IMR-90 (cell line): Measurements from ENCODE around the gene UBTD1. TPM values are rescaled to one million over a fixed set of nuclear protein-coding genes. Genes with fewer than 3 reads are reported as not detected.

Source experiments
- ATAC-seq: fragments of 200-7000 bp; cut with Tn5 transposase; 2 replicates; pipeline ENCODE4 v1.9.1; 2020; ENCODE audit warnings: low read depth, mild to moderate bottlenecking, moderate library complexity
- BruUV-seq: library from RNA; stranded (reverse); fragments of 400-500 nt; replicated peaks from 2 replicates; lab custom pipeline; 2021; lab: Mats Ljungman, UMichigan
- CTCF ChIA-PET: fragments of 300-600 bp; formaldehyde crosslinking; extraction: SDS; loops from one replicate; lab custom pipeline; 2021; ENCODE audit warnings: antibody characterized with exemption; lab: Yijun Ruan, JAX
- POLR2A ChIA-PET: fragments of 300-600 bp; sonication (Branson Sonifier 250); formaldehyde crosslinking; loops from one replicate; lab custom pipeline; 2022; ENCODE audit warnings: antibody characterized with exemption; ENCODE audit not compliant: unreplicated experiment; lab: Charles Lee
- DNase-seq: peaks from one replicate; pipeline ENCODE4 v3.0.0; 2013
- H2AFZ ChIP-seq: replicated peaks from 2 replicates; pipeline ENCODE3; 2013; ENCODE audit warnings: low read length, mild to moderate bottlenecking; ENCODE audit not compliant: poor library complexity
- H2AK5ac ChIP-seq: 2 replicates; pipeline ENCODE4 v1.6.1; 2013; ENCODE audit warnings: low read depth, low read length, inconsistent platforms
- H2AK9ac ChIP-seq: replicated peaks from 2 replicates; pipeline ENCODE3; 2013; ENCODE audit warnings: mild to moderate bottlenecking, low read depth, low read length, moderate library complexity; ENCODE audit not compliant: poor library complexity
- H2BK120ac ChIP-seq: 2 replicates; pipeline ENCODE4 v1.6.1; 2013; ENCODE audit warnings: low read depth, low read length, inconsistent platforms
- H2BK15ac ChIP-seq: 3 replicates; pipeline ENCODE4 v1.6.1; 2013; ENCODE audit warnings: low read depth, low read length, inconsistent platforms
- H2BK20ac ChIP-seq: 2 replicates; pipeline ENCODE4 v1.6.1; 2013; ENCODE audit warnings: low read depth, mild to moderate bottlenecking, inconsistent platforms, low read length, moderate library complexity
- H2BK5ac ChIP-seq: 2 replicates; pipeline ENCODE4 v1.6.1; 2013; ENCODE audit warnings: mild to moderate bottlenecking, low read depth, low read length, inconsistent platforms; ENCODE audit not compliant: poor library complexity, severe bottlenecking
- H3K14ac ChIP-seq: replicated peaks from 2 replicates; pipeline ENCODE4 v1.6.1; 2013; ENCODE audit warnings: low read depth, low read length, inconsistent platforms
- H3K18ac ChIP-seq: 2 replicates; pipeline ENCODE4 v1.6.1; 2013; ENCODE audit warnings: low read depth, low read length, control low read depth
- H3K23ac ChIP-seq: 2 replicates; pipeline ENCODE4 v1.6.1; 2013; ENCODE audit warnings: low read depth, low read length, inconsistent platforms
- H3K27ac ChIP-seq: 2 replicates; pipeline ENCODE4 v1.5.1; 2013; ENCODE audit warnings: mild to moderate bottlenecking, control low read depth, low read length; ENCODE audit not compliant: insufficient read depth
- H3K27me3 ChIP-seq: 2 replicates; pipeline ENCODE4 v1.6.1; 2013; ENCODE audit warnings: low read length; ENCODE audit not compliant: control insufficient read depth, insufficient read depth
- H3K36me3 ChIP-seq: 2 replicates; pipeline ENCODE4 v1.6.1; 2013; ENCODE audit warnings: low read length, mixed read lengths; ENCODE audit not compliant: control insufficient read depth, insufficient read depth
- H3K4ac ChIP-seq: 2 replicates; pipeline ENCODE4 v1.6.1; 2013; ENCODE audit warnings: low read depth, low read length, inconsistent platforms
- H3K4me1 ChIP-seq: 2 replicates; pipeline ENCODE4 v1.6.1; 2013; ENCODE audit warnings: low read length, mixed read lengths; ENCODE audit not compliant: control insufficient read depth, insufficient read depth
- H3K4me2 ChIP-seq: 2 replicates; pipeline ENCODE4 v1.6.1; 2013; ENCODE audit warnings: low read depth, mild to moderate bottlenecking, control low read depth, low read length, moderate library complexity
- H3K4me3 ChIP-seq: 2 replicates; pipeline ENCODE4 v1.5.1; 2013; ENCODE audit warnings: low read depth, mild to moderate bottlenecking, control low read depth, low read length, moderate library complexity; ENCODE audit not compliant: insufficient read depth
- H3K56ac ChIP-seq: 2 replicates; pipeline ENCODE4 v1.6.1; 2013; ENCODE audit warnings: low read length, inconsistent platforms; ENCODE audit not compliant: insufficient read depth; ENCODE audit errors: extremely low read depth
- H3K79me1 ChIP-seq, 2 experiments: 2 replicates each; pipeline ENCODE4 v1.6.1; 2013; ENCODE audit warnings: low read length in 2 of 2, inconsistent platforms in 1 of 2, low read depth in 1 of 2
- H3K9ac ChIP-seq: 2 replicates; pipeline ENCODE4 v1.6.1; 2013; ENCODE audit warnings: low read depth, low read length, control low read depth
- H3K9me1 ChIP-seq: 2 replicates; pipeline ENCODE4 v1.6.1; 2013; ENCODE audit warnings: low read length, inconsistent platforms; ENCODE audit not compliant: insufficient read depth
- H3K9me3 ChIP-seq: 2 replicates; pipeline ENCODE4 v1.6.1; 2013; ENCODE audit warnings: low read length; ENCODE audit not compliant: control insufficient read depth, insufficient read depth
- H4K20me1 ChIP-seq: 2 replicates; pipeline ENCODE4 v1.6.1; 2013; ENCODE audit warnings: low read length, inconsistent platforms; ENCODE audit not compliant: insufficient read depth
- H4K5ac ChIP-seq: 2 replicates; pipeline ENCODE4 v1.6.1; 2013; ENCODE audit warnings: mild to moderate bottlenecking, low read depth, low read length, control low read depth
- H4K8ac ChIP-seq, 2 experiments: 2 replicates each; pipeline ENCODE4 v1.6.1; 2013; ENCODE audit warnings: low read depth in 2 of 2, low read length in 2 of 2, control low read depth in 1 of 2, inconsistent platforms in 1 of 2
- H4K91ac ChIP-seq: 2 replicates; pipeline ENCODE4 v1.6.1; 2013; ENCODE audit warnings: low read depth, low read length, inconsistent platforms; ENCODE audit not compliant: insufficient read depth
- CHD1 ChIP-seq: IDR thresholded peaks from 2 replicates; pipeline ENCODE4 v1.6.1; 2012; ENCODE audit warnings: low read depth, low read length, improper control_type of control experiment
- CTCF ChIP-seq: conservative IDR thresholded peaks from 2 replicates; pipeline ENCODE4 v1.5.1; 2012; ENCODE audit warnings: mild to moderate bottlenecking, low read depth, low read length, improper control_type of control experiment
- FOS ChIP-seq: fragments of 150-350 bp; IDR thresholded peaks from 2 replicates; pipeline ENCODE4 v1.6.1; 2016; ENCODE audit warnings: low read depth, low read length
- MAZ ChIP-seq: IDR thresholded peaks from 2 replicates; pipeline ENCODE4 v1.6.1; 2012; ENCODE audit warnings: low read depth, mild to moderate bottlenecking, low read length, improper control_type of control experiment, moderate library complexity, borderline replicate concordance
- RAD21 ChIP-seq: IDR thresholded peaks from 2 replicates; pipeline ENCODE4 v1.6.1; 2012; ENCODE audit warnings: low read length, improper control_type of control experiment
- WGBS, 2 experiments: methylation state at CpG; one replicate each; pipeline versions ENCODE4 v1.1.5 to v1.1.7; 2013; ENCODE audit warnings: missing lambda C conversion rate in 2 of 2; ENCODE audit not compliant: insufficient read length in 1 of 2; ENCODE audit errors: extremely low coverage in 2 of 2; 5-methylcytosine and 5-hydroxymethylcytosine counted together
- dilution Hi-C: fragments of 300-500 bp; cut with HindIII; formaldehyde crosslinking; loops from one replicate; pipeline ENCODE4 v1.14.3; 2018; ENCODE audit warnings: low sequenced_read_pairs; ENCODE audit not compliant: unreplicated experiment
- in situ Hi-C: fragments of 300-500 bp; cut with MboI; formaldehyde crosslinking; loops from 3 replicates; pipeline ENCODE4 v1.14.3; 2019; ENCODE audit warnings: low sequenced_read_pairs, inconsistent platforms, mixed read lengths
- intact Hi-C: fragments of 100-400 bp; cut with micrococcal nuclease; formaldehyde crosslinking; loops from 2 replicates; pipeline ENCODE4 v1.10.0; 2022
- polyA plus RNA-seq, 3 experiments: library from polyadenylated mRNA; depleted of rRNA; stranded (reverse); fragments of >200 nt; gene quantifications; 2 replicates each; pipeline ENCODE4 v1.2.3, GENCODE V29; 2012; ENCODE audit warnings: low replicate concordance in 1 of 3
- total RNA-seq: library from RNA; depleted of rRNA; stranded (reverse); fragments of >200 nt; gene quantifications from 2 replicates; pipeline ENCODE4 v1.2.3, GENCODE V29; 2012

Gene UBTD1
- total and polyA plus RNA-seq, 2 of the 4 experiments (the other 2 are of a cell fraction): 21.9 to 44.9 TPM

- Histone ChIP-seq H2BK20ac (no peak overlapping the region), H2BK15ac (no peak overlapping the region), H4K5ac (no peak overlapping the region), H4K91ac (no peak overlapping the region), H4K20me1 (peaks cover 30% of the 10 kb centered on the region), H2AK5ac (no peak overlapping the region), H2BK5ac (peak overlapping the region; percentile 1), H3K14ac (no peak overlapping the region), H3K4me1 (peaks cover 7% of the 10 kb centered on the region), H3K27ac (no peak overlapping the region), H3K36me3 (peaks cover 20% of the 10 kb centered on the region), H3K18ac (no peak overlapping the region), H3K79me1 (peaks cover 21 to 75% of the 10 kb centered on the region in 2 experiments), H3K9ac (no peak overlapping the region), H3K9me3 (no peaks in the 10 kb centered on the region), H4K8ac (no peak overlapping the region), H3K4me3 (no peak overlapping the region), H2BK120ac (no peak overlapping the region), H3K9me1 (peaks cover 18% of the 10 kb centered on the region), H3K4me2 (no peak overlapping the region), H2AK9ac (peak overlapping the region; percentile 63), H3K56ac (no peak overlapping the region), H2AFZ (no peak overlapping the region), H3K23ac (peak overlapping the region; percentile 47), H3K27me3 (no peaks in the 10 kb centered on the region), H3K4ac (no peak overlapping the region; the same call in 1 of the 2 replicates)
- CTCF ChIA-PET: no interaction called here
- DNase-seq (peak; percentile 58), ATAC-seq (no peak)
- in situ Hi-C loops (no loop called here), intact Hi-C loops (no loop called here), dilution Hi-C loops (no loop called here)
- POLR2A ChIA-PET: no interaction called here
- TF ChIP-seq CHD1 (no peak), FOS (no peak), RAD21 (no peak), MAZ (no peak), CTCF (no peak)
- no CpG with 5 or more reads among the region's 3 CpGs for WGBS, 2 experiments
- BruUV-seq: no TSS peak
Observed at GRCh38 chr10:97483506-97483905, 15.2 kb upstream of the UBTD1 start.
